ENCODE measurements around the gene DCDC2B.
"Not testable (repeated sequence)": the region's sequence is repeated elsewhere in the genome, so short reads cannot be mapped to it uniquely, and the experiment has no call there.

DCDC2B gene

GRCh38 chr1:32255072-32256071 lies 46.5 kb downstream of the DCDC2B start:
- in situ Hi-C loops (cut with HindIII; ENCODE audit: low sequenced_read_pairs): no loop called here

DNA sequence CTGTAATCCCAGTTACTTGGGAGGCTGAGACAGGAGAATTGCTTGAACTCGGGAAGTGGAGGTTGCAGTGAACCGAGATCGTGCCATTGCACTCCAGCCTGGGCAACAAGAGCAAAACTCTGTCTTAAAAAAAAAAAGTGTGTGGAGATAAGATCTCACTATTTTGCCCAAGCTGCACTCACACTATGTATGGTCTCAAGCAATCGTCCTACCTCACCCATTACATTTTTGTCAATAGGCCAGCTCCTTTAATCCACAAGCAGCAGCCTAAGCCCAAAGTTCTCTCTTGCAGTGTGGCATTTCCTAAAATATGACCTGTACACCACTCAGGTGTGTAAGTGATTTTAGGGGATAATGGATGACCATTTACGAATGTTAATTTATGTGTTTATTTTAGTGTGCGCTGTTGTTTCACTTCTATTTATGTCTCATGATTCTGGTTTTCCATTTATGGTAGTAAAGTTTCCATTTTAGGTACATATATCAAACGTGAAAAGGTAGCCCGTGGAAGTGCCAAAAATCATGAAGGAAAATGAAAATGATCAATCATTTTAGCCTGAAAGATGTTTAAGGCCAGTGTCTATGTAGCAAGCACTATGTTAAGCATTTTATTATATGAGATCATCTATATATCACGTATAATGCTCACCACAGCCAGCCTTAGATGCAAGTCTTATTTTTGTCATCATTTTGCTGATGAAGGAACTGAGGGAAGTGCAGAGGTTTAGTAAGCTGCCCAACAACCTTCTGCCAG lies 47.8 kb downstream of the DCDC2B start:
- in situ Hi-C loops (cut with HindIII; ENCODE audit: low sequenced_read_pairs): no loop called here

GRCh38 chr1:32257227-32257508 lies 48.3 kb downstream of the DCDC2B start:
- in situ Hi-C loops (cut with HindIII; ENCODE audit: low sequenced_read_pairs): no loop called here

- in situ Hi-C loops (cut with HindIII; ENCODE audit: low sequenced_read_pairs): not testable (repeated sequence)
These were observed 54.3 kb downstream of the DCDC2B start for GRCh38 chr1:32263236-32263593.

DNA sequence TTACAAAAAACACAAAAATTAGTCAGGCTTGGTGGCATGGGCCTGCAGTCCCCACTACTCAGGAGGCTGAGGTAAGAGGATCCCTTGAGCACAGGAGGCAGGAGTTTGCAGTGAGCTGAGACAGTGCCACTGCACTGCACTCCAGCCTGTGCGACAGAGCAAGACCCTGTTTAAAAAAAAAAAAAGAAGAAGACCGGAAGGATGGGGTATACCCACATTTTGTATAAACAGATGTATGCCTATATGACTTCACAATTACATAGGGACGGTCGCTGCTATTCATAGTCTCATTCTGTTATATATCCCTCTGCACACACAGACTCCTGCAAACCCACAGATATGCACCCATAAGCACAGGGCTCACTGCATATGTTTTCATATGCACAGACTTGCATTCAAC lies 54.9 kb downstream of the DCDC2B start:
- in situ Hi-C loops (cut with HindIII; ENCODE audit: low sequenced_read_pairs): no loop called here
